Duodenal mucosa (tissue), 2 donors: ENCODE results near the gene CEP72.
"Not testable (repeated sequence)": the region's sequence is repeated elsewhere in the genome, so short reads cannot be mapped to it uniquely, and the experiment has no call there.

Experiments
- H3K27ac ChIP-seq: one replicate; pipeline ENCODE4 v1.7.0; 2013; ENCODE audit warnings: low read depth, low read length
- H3K27me3 ChIP-seq, 2 donors: one replicate each; pipeline ENCODE4 v1.7.0; 2013; ENCODE audit warnings: low read length in 2 of 2, control low read depth in 1 of 2; ENCODE audit not compliant: insufficient read depth in 2 of 2, control insufficient read depth in 1 of 2
- H3K36me3 ChIP-seq, 2 donors: one replicate each; pipeline ENCODE4 v1.7.0; 2013; ENCODE audit warnings: low read length in 2 of 2, control low read depth in 1 of 2; ENCODE audit not compliant: insufficient read depth in 2 of 2, control insufficient read depth in 1 of 2
- H3K4me1 ChIP-seq, 2 donors: one replicate each; pipeline ENCODE4 v1.7.0; 2013; ENCODE audit warnings: low read length in 2 of 2, control low read depth in 1 of 2; ENCODE audit not compliant: insufficient read depth in 2 of 2, control insufficient read depth in 1 of 2
- H3K4me3 ChIP-seq, 2 donors: one replicate each; pipeline ENCODE4 v1.7.0; 2013; ENCODE audit warnings: low read length in 2 of 2, low read depth in 1 of 2
- H3K9ac ChIP-seq, 2 donors: one replicate each; pipeline ENCODE4 v1.7.0; 2013; ENCODE audit warnings: low read length in 2 of 2, low read depth in 1 of 2
- H3K9me3 ChIP-seq, 2 donors: one replicate each; pipeline ENCODE4 v1.7.0; 2013; ENCODE audit warnings: low read length in 2 of 2, control low read depth in 1 of 2; ENCODE audit not compliant: control insufficient read depth in 1 of 2

The CEP72 gene

DNA sequence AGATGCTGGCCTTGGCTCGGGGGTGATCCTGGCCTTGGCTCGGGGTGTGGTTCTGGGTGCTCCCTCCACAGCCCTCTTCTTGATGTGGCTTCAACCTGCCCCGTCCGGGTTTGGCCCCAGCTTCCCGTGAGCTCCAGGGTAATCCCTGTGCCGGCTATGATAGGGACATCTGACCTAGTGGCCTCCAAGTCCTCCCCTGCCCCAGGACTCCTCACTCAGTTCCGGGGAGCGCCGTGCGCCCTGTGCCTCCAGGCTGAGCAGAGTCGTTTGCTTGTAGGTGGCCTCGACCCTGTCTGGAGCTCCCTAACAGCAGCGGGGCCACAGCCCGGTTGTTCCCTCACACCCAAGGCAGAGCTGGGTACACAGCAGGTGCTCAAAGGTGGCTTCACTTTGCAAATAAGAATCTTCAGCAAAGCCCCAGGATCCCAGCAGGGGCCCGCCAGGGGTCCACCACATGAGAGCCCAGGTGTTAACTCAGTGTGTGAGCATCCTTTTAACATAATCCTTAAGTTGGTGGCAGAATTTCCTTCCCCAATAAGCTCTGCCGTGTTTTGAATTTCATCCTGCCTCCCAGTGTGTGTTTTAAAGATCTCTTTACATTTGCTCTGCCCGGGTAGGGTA lies 32.3 kb upstream of the CEP72 start:
- H3K9me3 ChIP-seq = peaks cover 4 to 7% of the 10 kb centered on the region in 2 donors
- peaks cover 0 to 12% of the 10 kb centered on the region in 2 donors for H3K27me3 ChIP-seq
- no peak overlapping the region for H3K27ac ChIP-seq
- H3K4me1 ChIP-seq = no peaks in the 10 kb centered on the region
- no peak overlapping the region for H3K4me3 ChIP-seq
- H3K36me3 ChIP-seq = no peaks in the 10 kb centered on the region
- H3K9ac ChIP-seq = no peak overlapping the region

DNA sequence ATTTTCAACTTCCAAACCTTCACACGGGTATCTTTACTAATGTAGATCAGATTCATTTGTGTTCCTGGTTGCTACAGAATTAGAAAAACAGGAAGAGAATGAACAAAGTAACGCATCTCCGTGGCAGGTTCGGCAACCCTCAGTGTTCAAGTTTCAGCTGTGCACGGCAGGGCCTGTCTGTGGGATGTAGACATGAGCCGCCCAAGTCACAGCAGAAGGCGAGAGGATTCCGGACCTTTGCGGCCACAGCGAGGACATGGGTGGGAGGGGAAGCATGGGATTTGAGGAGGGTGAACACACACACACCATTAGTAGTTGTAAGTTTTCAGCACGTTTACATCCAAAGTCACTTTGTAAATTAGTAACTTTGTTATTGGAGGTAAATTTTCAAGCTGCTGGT lies 31.7 kb upstream of the CEP72 start:
- Histone ChIP-seq H3K27me3 (peaks cover 0 to 12% of the 10 kb centered on the region in 2 donors), H3K9ac (no peak overlapping the region), H3K27ac (no peak overlapping the region), H3K4me1 (no peaks in the 10 kb centered on the region), H3K36me3 (no peaks in the 10 kb centered on the region), H3K9me3 (peaks cover 4 to 7% of the 10 kb centered on the region in 2 donors), H3K4me3 (no peak overlapping the region)

- Histone ChIP-seq H3K27me3 (peaks cover 0 to 12% of the 10 kb centered on the region in 2 donors), H3K4me1 (no peaks in the 10 kb centered on the region)
Observed at GRCh38 chr5:581266-581665, 30.9 kb upstream of the CEP72 start.

DNA sequence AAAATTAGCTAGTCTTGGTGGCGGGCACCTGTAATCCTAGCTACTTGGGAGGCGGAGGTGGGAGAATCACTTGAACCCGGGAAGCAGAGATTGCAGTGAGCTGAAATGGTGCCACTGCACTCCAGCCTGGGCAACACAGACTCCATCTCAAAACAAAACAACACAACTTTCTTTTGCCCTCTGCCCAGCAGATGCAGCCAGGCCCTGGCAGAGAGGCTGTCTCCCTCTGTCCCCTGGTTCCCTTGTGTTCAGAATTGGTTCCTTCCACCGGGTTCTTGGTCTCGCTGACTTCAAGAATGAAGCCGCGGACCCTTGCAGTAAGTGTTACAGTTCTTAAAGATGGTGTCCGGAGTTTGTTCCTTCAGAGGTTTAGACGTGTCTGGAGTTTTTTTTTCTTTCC lies 30.2 kb upstream of the CEP72 start:
- no peaks in the 10 kb centered on the region for H3K36me3 ChIP-seq
- H3K27ac ChIP-seq = no peak overlapping the region
- no peak overlapping the region for H3K9ac ChIP-seq
- peaks cover 4 to 7% of the 10 kb centered on the region in 2 donors for H3K4me1 ChIP-seq
- H3K9me3 ChIP-seq = no peaks in the 10 kb centered on the region
- peaks cover 0 to 12% of the 10 kb centered on the region in 2 donors for H3K27me3 ChIP-seq
- no peak overlapping the region for H3K4me3 ChIP-seq

More at GRCh38 chr5:581266-581665, 30.9 kb upstream of the CEP72 start:
- H3K9me3 ChIP-seq = no peaks in the 10 kb centered on the region
- H3K9ac ChIP-seq = no peak overlapping the region
- no peak overlapping the region for H3K4me3 ChIP-seq
- H3K36me3 ChIP-seq = no peaks in the 10 kb centered on the region
- no peak overlapping the region for H3K27ac ChIP-seq

GRCh38 chr5:582445-582844 lies 29.7 kb upstream of the CEP72 start:
- not testable (repeated sequence) for H3K36me3 ChIP-seq, H3K9ac ChIP-seq, H3K27ac ChIP-seq, H3K9me3 ChIP-seq, H3K4me3 ChIP-seq
- Histone ChIP-seq H3K4me1 (peaks cover 9 to 12% of the 10 kb centered on the region in 2 donors), H3K27me3 (peaks cover 0 to 12% of the 10 kb centered on the region in 2 donors)

GRCh38 chr5:582936-583635 lies 29.1 kb upstream of the CEP72 start:
- Histone ChIP-seq H3K9me3 (no peaks in the 10 kb centered on the region), H3K27me3 (peaks cover 0 to 12% of the 10 kb centered on the region in 2 donors), H3K36me3 (no peaks in the 10 kb centered on the region), H3K27ac (no peak overlapping the region), H3K4me1 (peaks cover 13 to 15% of the 10 kb centered on the region in 2 donors), H3K4me3 (no peak overlapping the region), H3K9ac (no peak overlapping the region)

DNA sequence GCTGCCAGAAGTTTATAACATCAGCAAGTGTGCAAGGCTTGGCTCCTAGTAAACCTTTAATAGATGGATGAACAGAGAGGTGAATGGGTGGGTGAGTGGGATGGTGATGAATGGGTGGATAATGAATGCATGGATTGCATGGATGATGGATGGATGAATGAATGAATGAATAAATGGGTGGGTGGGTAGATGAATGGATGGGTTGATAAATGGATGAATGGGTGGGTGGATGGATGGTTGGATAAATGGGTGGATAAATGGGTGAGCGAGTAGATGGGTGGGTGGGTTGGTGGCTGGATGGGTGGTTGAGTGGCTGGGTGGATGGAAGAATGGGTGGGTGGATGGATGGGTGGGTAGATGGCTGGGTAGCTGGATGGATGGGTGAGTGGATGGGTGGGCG lies 28.5 kb upstream of the CEP72 start:
- Histone ChIP-seq H3K4me3 (no peak overlapping the region), H3K9ac (no peak overlapping the region), H3K36me3 (no peaks in the 10 kb centered on the region), H3K27me3 (peaks cover 0 to 12% of the 10 kb centered on the region in 2 donors), H3K9me3 (no peaks in the 10 kb centered on the region), H3K27ac (no peak overlapping the region), H3K4me1 (peaks cover 13 to 15% of the 10 kb centered on the region in 2 donors)

DNA sequence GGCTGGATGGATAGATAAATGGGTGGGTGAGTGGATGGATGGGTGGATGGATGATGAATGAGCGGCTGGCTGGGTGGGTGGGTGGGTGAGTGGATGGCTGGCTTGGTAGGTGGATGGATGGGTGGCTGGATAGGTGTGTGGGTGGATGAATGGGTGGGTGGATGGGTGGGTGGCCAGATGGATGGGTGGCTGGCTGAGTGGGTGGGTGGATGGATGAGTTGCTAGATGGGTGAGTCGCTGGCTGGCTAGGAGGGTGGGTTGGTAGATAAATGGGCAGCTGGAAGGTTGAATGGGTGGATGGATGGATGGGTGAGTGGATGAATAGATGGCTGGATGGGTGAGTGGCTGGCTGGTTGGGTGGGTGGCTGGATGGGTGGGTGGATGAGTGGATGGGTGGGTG lies 27.9 kb upstream of the CEP72 start:
- Histone ChIP-seq H3K9ac (no peak overlapping the region), H3K27ac (no peak overlapping the region), H3K27me3 (peaks cover 0 to 9% of the 10 kb centered on the region in 2 donors), H3K36me3 (no peaks in the 10 kb centered on the region), H3K9me3 (no peaks in the 10 kb centered on the region), H3K4me1 (peaks cover 13 to 15% of the 10 kb centered on the region in 2 donors), H3K4me3 (no peak overlapping the region)

GRCh38 chr5:584846-585245 lies 27.3 kb upstream of the CEP72 start:
- Histone ChIP-seq H3K36me3 (no peaks in the 10 kb centered on the region), H3K4me1 (peaks cover 13 to 15% of the 10 kb centered on the region in 2 donors), H3K9me3 (no peaks in the 10 kb centered on the region), H3K4me3 (no peak overlapping the region), H3K27ac (no peak overlapping the region), H3K9ac (no peak overlapping the region), H3K27me3 (peaks cover 0 to 6% of the 10 kb centered on the region in 2 donors)

DNA sequence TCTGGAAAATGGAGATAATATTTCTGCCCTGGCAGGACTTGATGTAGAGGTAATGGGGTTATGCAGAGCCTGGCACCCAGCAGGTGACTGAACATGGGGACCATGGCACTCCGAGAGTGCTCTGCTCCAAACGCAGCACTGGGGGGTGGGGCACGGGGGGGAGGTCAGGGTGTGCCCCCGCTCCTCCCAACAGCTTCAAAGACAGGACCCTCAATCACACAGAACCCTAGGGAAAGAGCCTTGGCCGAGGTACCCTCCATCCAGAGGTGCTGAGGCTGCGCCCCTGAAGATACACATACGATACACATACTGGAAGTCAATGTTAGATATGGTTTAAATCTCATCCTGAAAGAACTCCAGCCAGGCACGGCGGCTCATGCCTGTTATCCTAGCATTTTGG lies 26.6 kb upstream of the CEP72 start:
- no peaks in the 10 kb centered on the region for H3K9me3 ChIP-seq
- peaks cover 0 to 6% of the 10 kb centered on the region in 2 donors for H3K27me3 ChIP-seq
- no peak overlapping the region for H3K27ac ChIP-seq
- H3K36me3 ChIP-seq = no peaks in the 10 kb centered on the region
- no peak overlapping the region for H3K4me3 ChIP-seq
- peaks cover 13 to 15% of the 10 kb centered on the region in 2 donors for H3K4me1 ChIP-seq
- H3K9ac ChIP-seq = no peak overlapping the region
